ENCODE measurements around the gene SC5D.
A peak's percentile ranks its signal among the peaks of the same experiment; 100 is the strongest.

Gene SC5D
- 15.5 to 29.2 (median 17.8) reads per million in 3 donors for total RNA-seq

DNA sequence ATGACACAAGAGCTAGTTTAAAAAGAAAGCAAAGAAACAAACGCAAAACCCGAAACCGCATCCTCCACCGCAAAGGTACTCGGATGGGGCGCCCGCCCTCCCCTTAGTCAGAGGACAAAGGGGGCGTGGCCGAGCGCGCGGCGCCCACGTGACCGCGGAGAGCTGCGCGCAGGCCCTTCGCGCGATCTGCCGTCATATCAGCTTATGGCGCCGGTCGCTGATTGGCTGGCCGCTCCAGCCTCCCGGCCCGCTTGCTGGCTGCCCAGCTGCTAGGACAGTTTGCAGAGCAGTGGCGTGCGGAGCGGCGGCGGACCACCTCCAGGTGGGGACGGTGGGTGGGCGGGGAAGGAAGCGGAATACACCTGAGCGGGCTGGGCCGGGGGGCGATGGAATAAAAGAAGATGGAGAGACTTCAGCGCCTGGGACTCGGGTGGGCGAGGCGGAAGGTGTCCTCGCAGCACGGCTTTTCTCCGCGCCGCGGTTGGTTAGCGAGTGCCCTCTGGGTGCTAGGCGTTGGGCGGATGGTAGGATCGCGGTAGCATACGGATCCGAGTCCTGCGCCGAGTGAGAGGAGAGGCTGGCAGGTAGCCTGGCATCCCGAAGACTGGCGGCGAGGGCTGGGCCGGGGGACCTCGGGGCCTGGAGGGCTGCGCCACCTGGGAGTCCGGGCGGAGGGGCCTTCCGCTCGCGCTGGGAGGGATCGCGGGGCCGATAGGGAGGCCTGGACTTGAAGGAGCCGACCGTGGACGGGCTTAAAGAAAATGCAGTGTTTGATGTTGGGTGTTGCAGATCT is at the start of gene SC5D:
Gene SC5D (plus strand): TSS at position 277 of the 793 bp plus-strand sequence. CDS start 10,605 bp downstream, outside the sequence.
- peak within 1 kb of the TSS; percentile 81 for H3K4me3 ChIP-seq (ENCODE audit: insufficient read depth, low read depth, low read length, poor library complexity, severe bottlenecking)
- no peaks in the 10 kb centered on the region for H3K9me3 ChIP-seq (ENCODE audit: control insufficient read depth, low read length)
- DNase-seq = peak; percentile 92 to 95 (median 94)
- peak within 1 kb of the TSS; percentile 90 for H3K27ac ChIP-seq (ENCODE audit: insufficient read depth, low read length, poor library complexity, severe bottlenecking)
- peaks cover 12% of the 10 kb centered on the region for H3K4me1 ChIP-seq (ENCODE audit: control insufficient read depth, insufficient read depth, low read length, poor library complexity, severe bottlenecking)
- no peaks in the 10 kb centered on the region for H3K27me3 ChIP-seq (replicated peaks; ENCODE audit: control insufficient read depth, insufficient read depth, low read length, poor library complexity, severe bottlenecking)
- H3K36me3 ChIP-seq (ENCODE audit: control insufficient read depth, insufficient read depth, low read length) = no peaks in the 10 kb centered on the region

- Histone ChIP-seq H3K27ac (ENCODE audit: insufficient read depth, low read length, poor library complexity, severe bottlenecking) (no peak overlapping the region), H3K4me3 (ENCODE audit: insufficient read depth, low read depth, low read length, poor library complexity, severe bottlenecking) (no peak overlapping the region), H3K36me3 (ENCODE audit: control insufficient read depth, insufficient read depth, low read length) (no peaks in the 10 kb centered on the region), H3K4me1 (ENCODE audit: control insufficient read depth, insufficient read depth, low read length, poor library complexity, severe bottlenecking) (no peaks in the 10 kb centered on the region), H3K9me3 (ENCODE audit: control insufficient read depth, low read length) (no peaks in the 10 kb centered on the region), H3K27me3 (replicated peaks; ENCODE audit: control insufficient read depth, insufficient read depth, low read length, poor library complexity, severe bottlenecking) (no peaks in the 10 kb centered on the region)
- DNase-seq = no peak
These were observed 47.7 kb upstream of the SC5D start for GRCh38 chr11:121244884-121245283.

GRCh38 chr11:121246021-121246768 is 46.4 kb upstream of the SC5D start:
- no peak overlapping the region for H3K27ac ChIP-seq (ENCODE audit: insufficient read depth, low read length, poor library complexity, severe bottlenecking)
- no peaks in the 10 kb centered on the region for H3K27me3 ChIP-seq (replicated peaks; ENCODE audit: control insufficient read depth, insufficient read depth, low read length, poor library complexity, severe bottlenecking)
- DNase-seq = no peak
- no peak overlapping the region for H3K4me3 ChIP-seq (ENCODE audit: insufficient read depth, low read depth, low read length, poor library complexity, severe bottlenecking)
- no peaks in the 10 kb centered on the region for H3K9me3 ChIP-seq (ENCODE audit: control insufficient read depth, low read length)
- H3K4me1 ChIP-seq (ENCODE audit: control insufficient read depth, insufficient read depth, low read length, poor library complexity, severe bottlenecking) = no peaks in the 10 kb centered on the region
- no peaks in the 10 kb centered on the region for H3K36me3 ChIP-seq (ENCODE audit: control insufficient read depth, insufficient read depth, low read length)

DNA sequence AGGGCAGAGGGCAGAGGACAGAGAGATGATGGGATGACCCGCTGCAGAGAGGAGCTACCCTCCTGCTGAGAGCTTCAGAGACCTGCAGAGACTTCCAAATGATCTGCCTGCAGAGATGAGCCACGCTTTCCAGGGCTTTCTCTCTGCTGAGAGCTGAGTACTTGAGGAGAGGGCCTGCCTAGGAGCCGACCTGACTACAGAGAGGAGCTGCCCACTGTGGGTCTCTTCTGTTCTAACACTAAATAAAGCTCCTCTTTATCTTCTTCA is 45.9 kb upstream of the SC5D start:
- Histone ChIP-seq H3K27me3 (replicated peaks; ENCODE audit: control insufficient read depth, insufficient read depth, low read length, poor library complexity, severe bottlenecking) (no peaks in the 10 kb centered on the region), H3K36me3 (ENCODE audit: control insufficient read depth, insufficient read depth, low read length) (no peaks in the 10 kb centered on the region), H3K4me1 (ENCODE audit: control insufficient read depth, insufficient read depth, low read length, poor library complexity, severe bottlenecking) (no peaks in the 10 kb centered on the region), H3K9me3 (ENCODE audit: control insufficient read depth, low read length) (no peaks in the 10 kb centered on the region), H3K27ac (ENCODE audit: insufficient read depth, low read length, poor library complexity, severe bottlenecking) (no peak overlapping the region), H3K4me3 (ENCODE audit: insufficient read depth, low read depth, low read length, poor library complexity, severe bottlenecking) (no peak overlapping the region)
- no peak for DNase-seq

DNA sequence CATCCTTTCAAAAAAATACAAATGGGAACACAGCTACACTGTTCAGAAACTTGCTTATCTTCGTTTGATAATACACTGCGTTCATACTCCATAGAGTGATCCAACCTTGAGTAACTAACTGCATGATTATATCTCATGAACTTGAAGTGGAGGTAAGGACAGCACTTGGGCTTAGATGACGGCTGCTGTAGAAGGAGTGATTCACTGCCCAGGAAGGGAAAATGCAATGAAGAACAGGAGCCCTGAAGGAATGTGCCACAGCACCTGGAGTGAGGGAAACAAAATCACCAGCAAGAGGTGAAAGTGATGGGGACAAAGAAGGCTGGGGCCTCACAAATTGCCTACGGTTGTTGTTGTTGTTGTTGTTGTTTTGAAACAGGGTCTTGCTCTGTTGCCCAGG is 44.1 kb upstream of the SC5D start:
- DNase-seq = no peak
- no peaks in the 10 kb centered on the region for H3K36me3 ChIP-seq (ENCODE audit: control insufficient read depth, insufficient read depth, low read length)
- no peak overlapping the region for H3K4me3 ChIP-seq (ENCODE audit: insufficient read depth, low read depth, low read length, poor library complexity, severe bottlenecking)
- no peaks in the 10 kb centered on the region for H3K27me3 ChIP-seq (replicated peaks; ENCODE audit: control insufficient read depth, insufficient read depth, low read length, poor library complexity, severe bottlenecking)
- no peaks in the 10 kb centered on the region for H3K4me1 ChIP-seq (ENCODE audit: control insufficient read depth, insufficient read depth, low read length, poor library complexity, severe bottlenecking)
- H3K9me3 ChIP-seq (ENCODE audit: control insufficient read depth, low read length) = no peaks in the 10 kb centered on the region
- H3K27ac ChIP-seq (ENCODE audit: insufficient read depth, low read length, poor library complexity, severe bottlenecking) = no peak overlapping the region

DNA sequence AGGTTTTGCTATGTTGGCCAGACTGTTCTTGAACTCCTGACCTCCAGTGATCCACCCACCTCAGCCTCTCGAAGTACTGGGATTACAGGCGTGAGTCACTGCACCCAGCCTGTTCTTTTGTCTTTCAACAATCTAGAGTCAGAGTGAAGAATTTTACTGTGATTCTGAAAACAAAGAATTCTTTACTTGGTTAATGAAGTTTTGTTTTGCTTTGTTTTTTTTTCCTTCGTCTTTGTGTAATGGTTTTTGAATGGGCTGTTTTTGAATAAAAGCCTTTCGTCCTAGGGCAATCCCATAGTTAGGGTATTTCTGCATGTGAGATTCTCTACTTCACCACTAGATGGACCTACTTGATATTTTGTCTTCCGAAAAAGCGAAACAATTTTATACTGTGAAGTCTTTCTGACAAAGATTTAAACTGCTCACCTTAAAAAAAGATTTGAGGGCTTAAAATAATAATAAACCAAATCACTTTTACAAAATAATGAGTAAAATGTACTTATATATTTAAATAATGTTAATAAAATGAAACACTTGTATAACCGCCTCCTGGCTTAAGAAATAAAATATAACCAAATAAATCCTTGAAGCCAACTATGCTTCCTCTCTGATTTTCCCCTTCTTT is 43.4 kb upstream of the SC5D start:
- no peak for DNase-seq
- Histone ChIP-seq H3K9me3 (ENCODE audit: control insufficient read depth, low read length) (no peaks in the 10 kb centered on the region), H3K4me1 (ENCODE audit: control insufficient read depth, insufficient read depth, low read length, poor library complexity, severe bottlenecking) (no peaks in the 10 kb centered on the region), H3K27ac (ENCODE audit: insufficient read depth, low read length, poor library complexity, severe bottlenecking) (no peak overlapping the region), H3K4me3 (ENCODE audit: insufficient read depth, low read depth, low read length, poor library complexity, severe bottlenecking) (no peak overlapping the region), H3K36me3 (ENCODE audit: control insufficient read depth, insufficient read depth, low read length) (no peaks in the 10 kb centered on the region), H3K27me3 (replicated peaks; ENCODE audit: control insufficient read depth, insufficient read depth, low read length, poor library complexity, severe bottlenecking) (no peaks in the 10 kb centered on the region)

DNA sequence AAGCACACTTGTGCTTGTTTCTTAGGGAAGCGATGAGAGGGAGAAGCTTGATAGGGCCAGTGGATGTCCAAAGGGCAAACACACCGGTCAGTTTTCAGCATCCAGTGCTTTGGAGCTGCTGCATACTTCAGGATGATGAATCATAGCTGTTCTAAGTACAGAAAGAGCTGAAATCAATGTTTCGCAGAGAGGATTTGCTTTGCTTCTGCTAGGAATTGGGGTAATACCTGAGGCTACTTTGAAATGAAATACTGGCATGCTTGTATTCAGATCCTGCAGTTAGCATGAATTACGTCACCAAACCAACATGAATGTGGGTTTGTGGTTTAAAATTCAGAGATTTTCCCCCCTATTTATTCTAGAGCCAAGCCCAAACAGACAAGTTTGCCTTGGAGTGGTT is 41.7 kb upstream of the SC5D start:
- Histone ChIP-seq H3K4me3 (ENCODE audit: insufficient read depth, low read depth, low read length, poor library complexity, severe bottlenecking) (no peak overlapping the region), H3K27ac (ENCODE audit: insufficient read depth, low read length, poor library complexity, severe bottlenecking) (no peak overlapping the region)
- no peak for DNase-seq

GRCh38 chr11:121253951-121254350 is 38.6 kb upstream of the SC5D start:
- H3K36me3 ChIP-seq (ENCODE audit: control insufficient read depth, insufficient read depth, low read length) = no peaks in the 10 kb centered on the region
- no peak overlapping the region for H3K4me3 ChIP-seq (ENCODE audit: insufficient read depth, low read depth, low read length, poor library complexity, severe bottlenecking)
- H3K27me3 ChIP-seq (replicated peaks; ENCODE audit: control insufficient read depth, insufficient read depth, low read length, poor library complexity, severe bottlenecking) = no peaks in the 10 kb centered on the region
- no peaks in the 10 kb centered on the region for H3K9me3 ChIP-seq (ENCODE audit: control insufficient read depth, low read length)
- H3K27ac ChIP-seq (ENCODE audit: insufficient read depth, low read length, poor library complexity, severe bottlenecking) = no peak overlapping the region
- DNase-seq = no peak
- H3K4me1 ChIP-seq (ENCODE audit: control insufficient read depth, insufficient read depth, low read length, poor library complexity, severe bottlenecking) = no peaks in the 10 kb centered on the region

More for the DNA sequence above, 41.7 kb upstream of the SC5D start:
- no peaks in the 10 kb centered on the region for H3K4me1 ChIP-seq (ENCODE audit: control insufficient read depth, insufficient read depth, low read length, poor library complexity, severe bottlenecking)
- no peaks in the 10 kb centered on the region for H3K9me3 ChIP-seq (ENCODE audit: control insufficient read depth, low read length)
- no peaks in the 10 kb centered on the region for H3K36me3 ChIP-seq (ENCODE audit: control insufficient read depth, insufficient read depth, low read length)
- H3K27me3 ChIP-seq (replicated peaks; ENCODE audit: control insufficient read depth, insufficient read depth, low read length, poor library complexity, severe bottlenecking) = no peaks in the 10 kb centered on the region

- H3K36me3 ChIP-seq (ENCODE audit: control insufficient read depth, insufficient read depth, low read length) = no peaks in the 10 kb centered on the region
- no peak overlapping the region for H3K4me3 ChIP-seq (ENCODE audit: insufficient read depth, low read depth, low read length, poor library complexity, severe bottlenecking)
- no peaks in the 10 kb centered on the region for H3K27me3 ChIP-seq (replicated peaks; ENCODE audit: control insufficient read depth, insufficient read depth, low read length, poor library complexity, severe bottlenecking)
- H3K4me1 ChIP-seq (ENCODE audit: control insufficient read depth, insufficient read depth, low read length, poor library complexity, severe bottlenecking) = no peaks in the 10 kb centered on the region
- no peak overlapping the region for H3K27ac ChIP-seq (ENCODE audit: insufficient read depth, low read length, poor library complexity, severe bottlenecking)
- no peaks in the 10 kb centered on the region for H3K9me3 ChIP-seq (ENCODE audit: control insufficient read depth, low read length)
- no peak for DNase-seq
These were observed 37.8 kb upstream of the SC5D start for GRCh38 chr11:121254756-121255155.
